Esophagus muscularis mucosa (tissue), 4 donors: ENCODE results near the gene RASA1.

Experiments used
- CTCF ChIP-seq, 3 experiments: fragments of 200-600 bp in 2 of 3; fragments of 450-650 bp in 1 of 3; sonication (generic) in 2 of 3; IDR thresholded peaks; one replicate each; pipeline ENCODE4 v1.5.1; 2017 to 2019; ENCODE audit warnings: antibody characterized with exemption in 3 of 3, mild to moderate bottlenecking in 2 of 3, moderate library complexity in 1 of 3
- EP300 ChIP-seq: sonication (generic); formaldehyde crosslinking; IDR thresholded peaks from one replicate; pipeline ENCODE4 v1.6.1; 2017; ENCODE audit warnings: antibody characterized with exemption
- POLR2A ChIP-seq: fragments of 450-650 bp; IDR thresholded peaks from one replicate; pipeline ENCODE4 v1.6.1; 2017; ENCODE audit warnings: antibody characterized with exemption, moderate library complexity, mild to moderate bottlenecking, low read depth

- TF ChIP-seq CTCF (IDR thresholded peaks at IDR 0.05) (peak; percentile 58 to 70 (median 62)), EP300 (no peak), POLR2A (no peak)
Measured at GRCh38 chr5:87400305-87400899, 132.7 kb downstream of the RASA1 start.
